NCI-H82 treated with DMSO at 0.1 percent for 48 hours (cell line): ENCODE data around the gene TOR2A.

Experiments
- DNase-seq: peaks from one replicate; lab custom pipeline; 2025; ENCODE audit not compliant: unreplicated experiment; lab: John Stamatoyannopoulos, UW

TOR2A gene

DNA sequence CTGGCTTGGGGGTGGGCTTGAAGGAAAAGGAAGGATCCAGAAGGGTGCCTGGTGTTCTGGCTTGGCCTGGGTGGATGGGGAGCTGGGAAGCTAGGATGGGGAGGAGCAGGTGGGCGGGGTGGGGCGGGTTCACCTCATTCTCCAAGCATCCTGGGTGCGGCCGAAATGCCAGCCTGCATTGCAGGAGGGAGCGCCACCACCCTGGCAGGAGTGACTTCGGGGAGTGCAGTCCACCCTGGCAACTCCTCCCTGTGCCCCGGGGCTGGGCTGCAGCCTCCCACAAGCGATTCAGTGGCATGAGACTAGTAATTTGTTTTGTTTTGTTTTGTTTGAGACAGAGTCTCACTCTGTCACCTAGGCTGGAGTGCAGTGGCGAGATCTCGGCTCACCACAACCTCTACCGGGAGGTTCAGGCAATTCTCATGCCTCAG is 13.7 kb downstream of the TOR2A start:
- DNase-seq, result no peak

DNA sequence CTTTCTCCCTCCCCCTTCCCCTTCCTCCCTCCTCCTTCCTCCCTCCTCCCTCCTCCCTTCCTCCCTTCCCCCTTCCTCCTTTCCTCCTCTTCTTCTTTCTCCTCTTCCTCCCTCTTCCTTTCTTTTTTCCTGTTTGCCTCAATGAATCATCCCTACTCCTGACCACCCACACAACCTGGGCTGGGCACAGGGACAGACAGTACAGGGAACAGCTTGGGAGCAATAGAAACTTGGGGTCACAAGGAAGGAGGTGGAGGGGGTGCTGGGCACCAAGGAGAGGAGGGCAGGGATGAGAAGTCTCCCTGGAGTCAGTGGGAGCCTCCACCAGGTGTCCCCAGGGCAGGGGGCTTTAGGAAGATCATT is 14.2 kb downstream of the TOR2A start:
- DNase-seq, result no peak

DNA sequence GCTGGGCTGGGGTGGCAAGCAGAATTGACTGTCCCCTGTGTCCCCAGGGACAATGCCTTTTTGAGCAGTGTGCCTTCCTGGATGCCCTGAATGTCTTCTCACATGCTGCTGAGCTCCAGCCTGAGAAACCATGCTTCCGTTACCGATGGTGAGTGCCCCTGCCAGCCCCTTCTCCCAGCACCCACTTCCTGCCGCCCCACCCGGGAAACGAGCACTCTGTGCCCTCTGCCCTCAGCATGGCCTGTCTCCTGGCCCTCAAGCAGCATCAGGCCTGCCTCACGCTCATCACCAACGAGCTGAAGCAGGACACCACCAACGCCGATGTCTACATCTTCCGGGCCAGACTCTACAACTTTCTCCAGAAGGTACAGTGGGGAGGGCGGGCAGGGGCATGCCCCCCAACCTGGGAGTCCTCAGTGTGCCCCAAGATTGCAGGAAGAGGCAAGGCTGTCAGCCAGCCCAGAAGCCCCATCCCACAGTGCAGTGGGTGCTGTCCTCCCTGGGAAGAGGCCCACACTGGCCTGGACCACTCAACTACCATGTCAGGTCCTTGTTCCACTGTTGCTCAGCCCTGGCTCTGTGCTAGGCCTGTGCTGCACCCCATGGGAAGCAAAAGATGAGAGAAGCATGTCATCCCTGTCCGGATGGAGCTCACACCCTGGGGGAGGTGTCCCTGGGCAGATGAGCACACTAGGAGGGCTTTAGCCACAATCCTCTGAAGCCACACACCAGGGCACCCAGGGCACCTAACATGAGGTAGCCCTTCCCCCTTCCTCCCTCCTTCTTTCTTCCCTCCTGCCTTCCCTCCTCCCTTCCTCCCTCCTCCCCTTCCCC is 14.8 kb downstream of the TOR2A start:
- DNase-seq, result no peak

DNA sequence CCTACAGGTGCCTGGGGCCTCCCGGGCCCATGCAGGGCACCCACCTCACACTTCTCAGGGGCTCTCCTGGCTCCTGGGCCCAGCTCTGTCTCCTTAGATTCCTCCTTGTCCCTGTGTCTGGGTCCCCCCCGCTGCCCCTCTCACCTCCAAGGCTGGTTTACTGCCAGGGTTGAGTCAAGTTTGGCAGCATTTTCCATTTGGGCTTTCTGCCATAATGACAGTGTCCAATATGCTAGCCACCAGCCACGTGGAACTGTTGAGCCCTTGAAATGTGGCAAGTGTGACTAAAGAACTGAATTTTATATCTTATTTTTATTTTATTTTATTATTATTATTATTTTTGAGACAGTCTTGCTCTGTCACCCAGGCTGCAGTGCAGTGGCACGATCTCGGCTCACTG is 17.3 kb downstream of the TOR2A start:
- no peak for DNase-seq

DNA sequence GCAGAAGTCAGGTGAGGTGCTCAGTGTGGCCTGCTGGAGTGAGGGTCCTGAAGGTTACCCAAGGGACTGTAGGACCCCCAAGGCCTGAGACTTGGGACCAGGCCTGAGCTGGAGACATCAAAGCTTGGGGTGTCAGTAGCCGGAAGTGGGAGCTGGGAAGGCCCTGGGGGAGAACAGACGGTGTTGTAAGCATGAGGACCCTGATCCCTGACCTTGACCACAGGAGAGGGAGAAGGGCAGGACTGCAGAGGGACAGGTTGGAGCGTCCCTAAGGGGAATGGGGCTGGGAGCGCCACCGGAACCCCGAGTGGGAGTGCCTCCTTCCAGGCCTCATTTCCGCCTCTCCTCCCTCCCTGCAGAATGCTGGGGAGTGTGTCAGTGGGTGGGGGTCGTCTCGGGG is 18.7 kb downstream of the TOR2A start:
- no peak for DNase-seq

DNA sequence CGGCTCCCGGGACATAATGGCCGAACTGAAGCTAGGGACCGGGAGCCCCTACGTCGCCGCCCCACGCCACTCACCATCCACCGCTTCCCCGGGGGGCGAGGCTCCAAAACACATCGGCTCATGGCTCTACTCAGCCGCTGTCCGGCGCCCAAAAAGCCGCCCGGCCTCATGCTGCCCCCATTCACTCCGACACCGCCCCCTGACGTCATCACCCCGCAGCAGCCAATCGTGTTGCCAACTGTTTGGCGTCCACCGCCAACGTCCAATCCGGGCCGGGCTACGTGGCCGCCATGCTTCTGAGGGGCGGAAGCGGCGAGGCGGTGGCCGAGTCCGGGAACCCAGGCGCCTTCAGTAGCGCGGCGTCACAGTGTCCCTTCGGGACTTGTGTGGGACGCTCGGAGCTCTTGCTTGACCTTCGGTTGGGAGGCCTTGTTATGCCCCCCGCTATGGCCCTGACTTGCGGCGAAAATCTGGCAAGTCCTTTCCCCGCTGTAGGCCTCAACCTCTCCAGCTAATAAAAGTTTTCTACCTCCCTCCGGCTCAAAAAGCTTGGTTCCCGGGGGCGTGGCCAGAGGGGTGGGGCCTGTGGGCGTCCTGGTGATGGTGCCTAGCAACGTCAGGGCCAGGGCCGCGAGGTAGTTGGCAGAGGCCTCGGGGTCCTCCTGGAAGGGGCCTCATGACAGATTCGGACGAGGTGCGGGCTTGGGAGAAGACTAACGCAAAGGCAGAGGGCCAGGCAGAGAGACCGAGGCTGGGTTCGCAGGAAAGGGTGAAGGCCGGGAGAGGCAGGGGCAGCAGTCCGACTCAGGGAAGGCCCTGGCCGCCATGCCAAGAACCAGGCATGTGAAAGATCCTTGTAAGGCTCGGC is 19.4 kb downstream of the TOR2A start, which contains the start of the genes PTRH1 and TTC16:
PTRH1 (minus strand) TSS at position 194 of the 868 bp plus-strand sequence; CDS start at position 170, 24 bp downstream.
TTC16 (plus strand) TSS at position 610 of the 868 bp plus-strand sequence; CDS start at position 677, 67 bp downstream.
- DNase-seq, result peak; percentile 75

DNA sequence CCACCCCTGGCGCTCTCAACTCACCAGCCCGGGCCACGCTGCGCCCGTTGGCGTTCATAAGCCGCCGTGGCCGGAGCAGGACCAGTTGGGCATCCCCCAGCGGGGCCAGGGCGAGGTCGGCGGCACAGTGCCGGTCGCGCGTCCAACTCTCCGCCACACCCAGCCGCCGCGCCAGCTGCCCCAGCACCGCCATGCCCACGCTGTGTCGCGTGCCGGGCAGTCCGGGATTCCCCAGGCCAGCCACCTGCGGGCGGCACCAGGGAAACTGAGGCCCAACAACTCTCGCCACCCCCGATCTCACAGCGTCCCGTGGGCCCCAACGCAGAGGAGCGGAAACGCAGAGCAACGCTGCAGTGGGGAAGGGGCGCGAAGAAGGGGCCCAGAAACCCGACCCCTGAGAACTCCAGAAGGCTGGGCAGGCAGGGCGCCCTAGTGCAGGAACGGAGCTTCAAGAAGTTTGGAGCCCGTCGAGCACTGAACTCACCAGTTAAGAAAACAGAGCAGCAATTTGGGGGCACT is 20.1 kb downstream of the TOR2A start:
- no peak for DNase-seq

DNA sequence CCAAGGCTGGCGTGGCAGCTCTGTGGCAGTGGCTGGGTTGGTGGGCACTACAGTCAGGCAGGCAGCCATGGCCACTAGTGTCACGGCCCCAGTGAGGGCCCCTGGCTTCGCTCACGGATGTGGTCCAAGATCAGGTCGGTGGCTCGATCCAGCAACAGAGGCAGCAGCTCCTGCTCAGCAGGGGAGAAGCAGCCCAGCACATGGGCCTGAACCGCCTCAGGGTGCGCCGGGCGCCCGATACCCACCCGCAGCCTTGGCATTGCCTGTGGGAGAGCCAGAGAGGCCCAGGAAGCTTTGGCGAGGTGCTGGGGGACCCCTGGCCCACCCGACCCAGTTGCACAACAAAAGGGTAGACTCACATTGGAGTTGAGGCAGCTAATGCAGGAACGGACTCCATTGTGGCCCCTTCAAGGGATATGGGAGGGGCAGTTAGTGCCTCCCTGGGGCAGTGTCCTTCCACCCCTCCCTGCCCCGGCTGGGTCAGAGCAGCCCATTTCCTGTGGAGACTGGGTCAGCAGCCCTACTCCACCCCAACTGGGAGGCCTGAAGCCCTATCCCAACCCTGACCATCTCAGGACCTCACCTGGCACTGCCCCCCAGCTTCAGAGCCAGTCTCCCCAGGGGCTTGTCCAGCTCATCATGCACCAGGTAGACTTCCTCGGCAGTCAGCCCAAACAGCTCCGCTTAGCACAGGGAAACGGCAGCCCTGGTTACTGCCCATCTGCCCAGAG is 20.9 kb downstream of the TOR2A start:
- no peak for DNase-seq

DNA sequence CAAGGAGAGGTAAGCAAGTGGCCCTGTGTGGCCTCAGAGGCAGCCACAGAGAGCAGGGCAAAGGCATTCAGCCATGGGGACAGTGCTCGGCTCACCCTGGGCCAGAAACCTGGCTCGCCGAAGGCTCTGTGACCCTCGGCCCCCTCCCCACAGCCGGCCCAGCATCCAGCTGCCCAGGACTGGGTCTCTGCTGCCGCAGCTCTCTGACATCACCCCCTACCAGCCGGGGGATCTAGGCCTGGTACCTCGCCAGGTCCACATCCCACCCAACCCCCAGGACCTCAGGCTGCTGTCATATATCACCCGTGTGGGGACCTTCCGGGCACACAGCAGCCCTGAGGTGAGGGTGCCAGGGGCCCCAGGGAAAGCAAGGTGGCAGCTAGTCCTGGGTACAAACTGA is 22.2 kb downstream of the TOR2A start:
- DNase-seq, result no peak

DNA sequence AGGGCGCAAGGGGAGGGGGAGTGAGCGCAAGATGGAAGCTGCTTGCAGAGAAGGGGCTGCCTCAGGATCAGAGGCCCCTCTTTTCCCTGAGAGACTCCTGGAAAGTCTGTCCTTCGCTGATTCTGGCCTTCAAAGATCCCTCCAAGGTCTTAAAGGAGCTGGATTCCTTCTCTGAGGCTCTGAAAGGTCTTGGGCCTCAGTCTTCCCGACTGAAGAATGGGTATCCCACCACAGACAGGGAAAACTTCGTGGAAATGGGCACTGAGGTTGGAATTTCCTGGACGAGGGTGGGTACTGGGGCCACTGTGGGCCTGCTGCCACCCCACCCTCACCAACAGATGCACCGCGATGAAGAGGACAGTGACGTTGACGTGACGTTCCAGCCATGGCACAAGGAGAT is 22.7 kb downstream of the TOR2A start:
- no peak for DNase-seq

DNA sequence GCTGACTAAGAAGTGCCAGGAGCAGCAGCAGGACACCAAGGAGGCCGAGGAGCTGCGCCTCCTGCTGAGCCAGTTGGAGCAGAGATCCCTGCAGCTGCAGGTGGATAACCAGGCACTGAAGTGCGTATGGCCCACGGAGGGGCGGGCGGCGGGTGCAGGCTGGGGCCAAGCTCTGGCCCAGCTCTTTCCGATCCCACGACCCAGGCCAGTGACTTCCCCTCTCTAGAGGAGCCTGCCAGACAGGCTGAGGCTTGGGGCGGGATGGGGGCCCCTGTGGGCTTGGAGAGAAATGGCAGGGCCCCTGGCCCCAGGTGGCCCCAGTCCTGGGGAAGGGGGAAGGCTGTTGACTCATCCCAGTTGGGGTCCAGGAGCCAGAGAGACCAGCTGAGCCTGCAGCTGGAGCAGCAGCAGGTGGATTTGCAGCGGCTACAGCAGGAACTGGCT is 23.2 kb downstream of the TOR2A start:
- DNase-seq, result no peak

DNA sequence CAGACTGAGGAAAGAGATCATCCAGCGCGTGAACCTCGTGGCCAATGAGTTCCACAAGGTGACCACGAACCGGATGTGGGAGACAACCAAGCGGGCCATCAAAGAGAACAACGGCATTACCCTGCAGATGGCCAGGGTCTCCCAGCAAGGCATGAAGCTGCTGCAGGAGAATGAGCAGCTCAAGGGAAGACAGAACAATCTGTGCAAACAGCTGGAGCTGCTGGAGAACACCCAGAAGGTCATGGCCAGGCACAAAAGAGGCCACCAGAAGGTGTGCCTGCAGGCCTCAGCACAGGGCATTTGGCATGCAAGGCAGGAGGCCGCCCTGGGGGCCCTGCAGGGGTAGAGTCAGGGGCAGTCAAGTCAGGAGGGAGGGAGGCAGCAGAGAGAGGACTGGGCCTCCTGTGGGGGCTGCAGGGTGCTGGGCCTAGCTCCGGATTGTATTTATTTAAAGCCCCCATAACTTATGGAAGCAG is 23.8 kb downstream of the TOR2A start:
- no peak for DNase-seq

DNA sequence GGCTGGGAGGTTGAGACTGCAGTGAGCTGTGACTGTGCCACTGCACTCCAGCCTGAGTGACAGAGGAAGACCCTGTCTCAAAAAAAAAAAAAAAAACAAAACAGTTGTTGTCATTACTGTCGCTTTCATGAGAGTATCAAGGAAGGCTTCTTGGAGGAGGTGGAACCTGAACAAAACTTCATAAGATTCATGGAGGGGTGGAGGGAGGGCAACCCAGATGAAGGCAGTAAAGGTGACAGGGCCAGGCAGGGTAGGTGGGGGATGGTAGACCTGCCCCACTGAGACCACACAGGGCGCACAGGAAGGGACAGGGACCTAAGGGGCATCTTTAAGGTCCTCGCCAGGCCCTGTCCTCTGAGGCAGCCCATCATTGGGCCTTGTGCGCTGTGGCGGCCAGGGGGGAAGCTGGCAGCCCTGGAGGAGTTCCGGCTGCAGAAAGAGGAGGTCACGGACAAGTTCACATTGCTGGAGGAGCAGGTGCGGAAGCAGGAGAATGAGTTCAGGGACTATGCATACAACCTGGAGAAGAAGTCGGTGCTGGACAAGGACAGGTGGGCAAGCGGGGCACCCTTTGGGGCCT is 24.8 kb downstream of the TOR2A start:
- DNase-seq, result no peak

DNA sequence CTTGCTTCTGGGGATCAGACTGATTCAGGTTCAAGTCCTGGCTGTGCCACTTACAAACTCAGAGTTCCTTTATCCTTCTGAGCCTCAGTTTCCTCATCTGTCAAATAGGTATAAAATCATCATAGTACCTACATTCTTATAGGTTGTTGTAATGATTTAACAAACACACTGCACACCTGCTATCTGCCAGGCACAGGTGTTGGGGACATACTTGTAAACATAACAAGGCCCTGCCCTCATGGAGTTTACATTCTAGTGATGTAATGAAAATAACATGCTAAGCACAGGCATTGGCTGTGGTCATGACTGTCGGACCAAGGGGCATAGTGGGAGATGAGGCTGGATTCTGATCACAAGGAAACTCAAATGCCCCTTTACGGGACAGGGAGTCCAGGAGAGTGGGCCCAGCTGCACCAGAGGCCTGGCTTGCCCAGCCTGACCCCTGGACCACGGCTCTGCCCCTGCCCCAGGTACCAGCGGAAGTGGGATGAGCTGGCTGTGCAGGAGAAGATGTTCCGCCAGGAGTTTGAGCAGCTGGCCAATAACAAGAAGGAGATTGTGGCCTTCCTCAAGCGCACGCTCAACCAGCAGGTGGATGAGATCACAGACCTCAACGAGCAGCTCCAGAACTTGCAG is 26.0 kb downstream of the TOR2A start:
- DNase-seq, result no peak

DNA sequence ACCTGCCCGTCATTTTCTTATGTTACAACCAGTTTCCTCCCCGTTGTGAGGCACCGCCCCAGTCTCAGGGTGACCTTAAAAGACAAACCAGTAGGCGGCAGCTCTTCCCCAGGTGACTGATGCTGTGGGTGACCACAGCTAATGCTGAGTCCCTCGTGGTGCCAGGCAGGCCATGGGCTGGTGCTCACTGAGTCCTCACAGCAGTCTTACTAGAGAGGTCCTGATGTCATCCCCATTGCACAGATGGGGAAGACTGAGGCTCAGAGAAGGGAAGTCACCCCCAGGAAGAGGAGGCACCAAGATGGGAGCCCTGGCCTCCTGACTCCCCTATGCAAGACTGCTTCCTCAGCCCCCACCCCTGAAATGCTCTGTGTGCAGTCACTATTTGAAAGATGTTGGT is 27.3 kb downstream of the TOR2A start:
- no peak for DNase-seq

DNA sequence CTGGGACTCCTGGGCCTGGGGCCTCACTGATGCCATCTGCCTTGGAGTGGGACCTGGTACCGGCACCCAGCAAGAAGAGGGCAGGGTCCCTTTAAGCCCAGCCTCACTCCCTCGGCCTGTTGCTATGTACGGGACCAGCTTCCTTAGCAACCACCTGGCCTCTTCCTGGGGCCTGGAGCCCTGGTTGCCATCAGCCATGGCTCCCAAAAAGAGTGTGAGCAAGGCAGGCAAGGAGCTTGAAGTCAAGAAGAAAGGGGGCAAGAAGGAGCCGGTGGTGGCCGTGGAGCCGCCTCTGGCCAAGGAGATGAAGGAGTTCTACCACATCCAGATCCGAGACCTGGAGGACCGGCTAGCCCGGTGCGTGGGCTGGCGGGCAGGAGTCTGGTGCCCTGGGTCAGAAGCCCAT is 28.3 kb downstream of the TOR2A start, which contains the start of gene CFAP157:
CFAP157 (plus strand) TSS at position 153 of the 406 bp plus-strand sequence; CDS start at position 197, 44 bp downstream.
- no peak for DNase-seq

DNA sequence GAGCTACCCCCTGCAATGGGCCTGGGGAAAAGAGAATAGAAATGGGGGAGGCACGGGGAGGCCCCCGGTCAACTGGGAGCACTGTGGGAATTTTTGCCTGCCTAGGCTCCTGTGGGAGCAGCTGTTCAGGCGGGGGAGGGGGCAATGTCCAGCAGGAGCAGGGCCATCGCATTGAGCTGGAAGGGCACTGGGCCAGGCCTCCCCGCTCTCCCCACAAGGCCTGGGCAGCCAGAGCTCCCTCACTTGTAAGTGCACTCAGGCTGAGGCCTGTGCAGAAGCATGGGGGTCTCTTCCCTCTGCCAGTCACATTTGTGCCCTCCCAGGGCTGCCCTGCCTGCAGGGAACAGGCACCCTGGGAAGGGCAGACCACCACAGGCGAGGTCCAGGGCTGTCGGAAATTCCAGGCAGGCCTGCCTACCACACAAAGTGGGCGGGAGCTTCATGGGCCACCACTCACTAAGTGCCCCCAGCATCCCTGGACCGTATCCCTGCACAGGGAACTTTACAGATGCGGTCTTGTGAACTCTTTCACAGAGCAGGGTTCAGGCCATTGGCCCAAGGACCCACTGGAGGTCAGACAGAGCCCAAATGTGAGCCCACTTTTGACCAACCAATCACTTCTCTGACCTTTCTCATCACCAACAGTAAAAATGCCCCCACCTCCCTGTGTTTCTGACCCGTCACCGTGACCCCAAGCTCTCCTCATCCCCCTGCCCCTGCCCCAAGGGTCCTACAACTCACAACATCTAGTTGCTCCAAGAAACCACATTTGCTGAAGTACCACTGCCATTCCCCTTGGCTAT is 29.3 kb downstream of the TOR2A start:
- no peak for DNase-seq

DNA sequence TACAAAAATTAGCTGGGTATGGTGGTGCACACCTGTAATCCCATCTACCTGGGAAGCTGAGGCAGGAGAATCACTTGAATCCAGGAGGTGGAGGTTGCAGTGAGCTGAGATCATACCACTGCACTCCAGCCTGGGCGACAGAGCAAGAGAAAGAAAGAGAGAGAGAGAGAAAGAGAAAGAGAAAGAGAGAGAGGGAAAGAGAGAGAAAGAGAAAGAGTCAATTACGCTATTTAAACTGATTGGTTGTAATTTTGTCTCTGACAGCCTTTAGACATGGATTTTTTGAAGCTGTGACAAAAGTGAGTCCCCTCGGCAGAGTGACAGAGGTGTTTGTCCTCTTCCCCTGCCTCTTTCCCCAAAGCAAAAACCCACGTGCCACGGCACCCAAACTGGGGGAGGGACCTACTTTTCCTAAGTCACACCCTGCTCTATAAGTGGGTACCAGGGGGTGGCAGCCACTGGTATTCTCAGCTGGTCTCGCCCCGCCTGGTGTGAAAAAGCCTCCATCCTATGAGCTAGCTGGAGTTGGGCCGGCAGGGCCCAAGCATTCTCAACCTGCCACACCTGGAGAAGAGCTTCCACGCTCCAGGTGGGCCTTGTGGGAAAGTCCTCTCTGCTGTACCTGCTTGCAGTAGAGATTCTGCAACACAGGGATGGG is 31.7 kb downstream of the TOR2A start:
- DNase-seq, result no peak
